ENCODE data around the gene SFTPA1.

GRCh38 chr10:79615577-79615976 lies 4.8 kb downstream of the SFTPA1 start:
- TF ChIP-seq CTCF (IDR thresholded peaks at IDR 0.05; ENCODE audit: low read length) (no peak), EZH2 (IDR thresholded peaks at IDR 0.05; ENCODE audit: borderline replicate concordance, low read length) (no peak)
